Psoas muscle (tissue), 8 donors: ENCODE results near the gene LRP5. TPM values are rescaled to one million over a fixed set of nuclear protein-coding genes. Genes with fewer than 3 reads are reported as not detected.

Source experiments
- ATAC-seq, 4 donors: fragments of 200-7000 bp; cut with Tn5 transposase; one replicate each; pipeline ENCODE4 v1.9.1; 2020; ENCODE audit warnings: moderate library complexity in 3 of 4, mild to moderate bottlenecking in 2 of 4
- DNase-seq, 2 donors: peaks; one replicate each; pipeline ENCODE4 v3.0.0-alpha.2; 2020
- H3K27ac ChIP-seq: fragments of 200-600 bp; one replicate; pipeline ENCODE4 v1.8.0; 2022
- H3K27me3 ChIP-seq, 3 donors: fragments of 200-600 bp in 1 of 3; one replicate each; pipeline versions ENCODE4 v1.6.1 to v1.8.0; 2013 to 2022; ENCODE audit warnings: low read length in 2 of 3, mild to moderate bottlenecking in 2 of 3, moderate library complexity in 1 of 3; ENCODE audit not compliant: insufficient read depth in 3 of 3
- H3K36me3 ChIP-seq, 2 donors: fragments of 200-600 bp in 1 of 2; one replicate each; pipeline versions ENCODE4 v1.6.1 to v1.8.0; 2013 to 2022; ENCODE audit warnings: low read depth in 1 of 2, mild to moderate bottlenecking in 1 of 2, moderate library complexity in 1 of 2; ENCODE audit not compliant: insufficient read depth in 1 of 2
- H3K4me1 ChIP-seq: fragments of 200-600 bp; one replicate; pipeline ENCODE4 v1.8.0; 2022
- H3K4me3 ChIP-seq: fragments of 200-600 bp; one replicate; pipeline ENCODE4 v1.8.0; 2022; ENCODE audit warnings: mild to moderate bottlenecking
- H3K9me3 ChIP-seq: fragments of 200-600 bp; one replicate; pipeline ENCODE4 v1.8.0; 2022
- CTCF ChIP-seq: fragments of 200-600 bp; IDR thresholded peaks from one replicate; pipeline ENCODE4 v1.8.0; 2022; ENCODE audit warnings: antibody characterized with exemption
- WGBS, 3 donors: extraction: QIAGEN DNeasy Blood & Tissue Kit; methylation state at CpG; one replicate each; pipeline versions ENCODE4 v1.1.6 to v1.1.7; 2013; 5-methylcytosine and 5-hydroxymethylcytosine counted together
- intact Hi-C, 2 donors: fragments of 100-400 bp; cut with DNase I; formaldehyde crosslinking; loops; one replicate each; pipeline versions ENCODE4 v1.11.0 to v1.14.2; 2022
- polyA plus RNA-seq, 3 donors: library from polyadenylated mRNA; stranded (reverse); fragments of 200-250 nt; gene quantifications; one replicate each; pipeline ENCODE4 v1.2.3, GENCODE V29; 2013
- total RNA-seq, 4 donors: library from RNA; stranded (reverse); fragmentation: NEBNext Ultra II Directional in 2 of 4; extraction: Animal tissue kit (Norgen Biotek cat#: 25700) in 2 of 4; gene quantifications; one replicate each; pipeline versions ENCODE4 v1.2.1 to v1.2.4, GENCODE V29; 2021 to 2023
- donor health status: healthy with polysubstance abuse.
- donor health status: DM: no; HTN: no; CAD: no; lungs with moderate emphysema.
- donor health status: Bipolar disorder and iron deficiency.
- donor health status: healthy.
- donor health status: DM: yes; HTN: yes; CAD: no.
- donor health status: DM: no; HTN: no; CAD: no.
- donor health status: DM: no; HTN: no; CAD: no.
- donor health status: DM: yes; HTN: yes; CAD: no.

The LRP5 gene
- total and polyA plus RNA-seq, 7 donors, result 5.3 to 19.2 (median 16.7) TPM

- Histone ChIP-seq H3K4me3 (peak overlapping the region; percentile 53), H3K27me3 (no peaks in the 10 kb centered on the region), H3K4me1 (peaks cover 34% of the 10 kb centered on the region), H3K27ac (peak overlapping the region; percentile 58), H3K36me3 (no peaks in the 10 kb centered on the region), H3K9me3 (no peaks in the 10 kb centered on the region)
- DNase-seq, result no peak
- TF ChIP-seq CTCF, result no peak
- no peak for ATAC-seq
- intact Hi-C loops, result loop anchor here in 1 of 2 donors (5.0 kb wide), 1 partner anchor 61 kb away; no protein-coding TSS in a partner anchor
- WGBS, 3 donors, result 84 to 85% (median 85%) methylated on average over 25 of the region's 25 CpGs
Measured at GRCh38 chr11:68311160-68312116, 953 bp upstream of the LRP5 start.

GRCh38 chr11:68312780-68313573, 586 bp downstream of the LRP5 start:
- intact Hi-C loops, result loop anchor here in 1 of 2 donors (5.0 kb wide), 1 partner anchor 59 kb away; no protein-coding TSS in a partner anchor
- 1 to 2% (median 2%) methylated on average over 37 to 102 of the region's 102 CpGs for WGBS, 3 donors
- Histone ChIP-seq H3K4me1 (peaks cover 45% of the 10 kb centered on the region), H3K4me3 (peak overlapping the region; percentile 79), H3K27ac (peak overlapping the region; percentile 83), H3K9me3 (no peaks in the 10 kb centered on the region), H3K36me3 (no peaks in the 10 kb centered on the region), H3K27me3 (no peaks in the 10 kb centered on the region)
- ATAC-seq (peak; percentile 10 to 38 (median 32)), DNase-seq (peak in 1 of 2 donors; percentile 68)
- no peak for TF ChIP-seq CTCF

- intact Hi-C loops, result loop anchor here in 1 of 2 donors (5.0 kb wide), 1 partner anchor 59 kb away; no protein-coding TSS in a partner anchor
- peak in 3 of 4 donors; percentile 6 to 33 (median 28) for ATAC-seq
- no peaks in the 10 kb centered on the region for H3K27me3 ChIP-seq
Measured at GRCh38 chr11:68313574-68314202, 1.3 kb downstream of the LRP5 start.

More at GRCh38 chr11:68313574-68314202, 1.3 kb downstream of the LRP5 start:
- peak overlapping the region; percentile 79 for H3K4me3 ChIP-seq
- TF ChIP-seq CTCF, result no peak
- peak overlapping the region; percentile 83 for H3K27ac ChIP-seq
- WGBS, 3 donors, result 20 to 38% (median 20%) methylated on average over 19 of the region's 19 CpGs
- DNase-seq, result no peak
- H3K9me3 ChIP-seq, result no peaks in the 10 kb centered on the region
- H3K36me3 ChIP-seq, result no peaks in the 10 kb centered on the region
- H3K4me1 ChIP-seq, result peaks cover 39% of the 10 kb centered on the region
